GM23338 (cell line): ENCODE results near the gene HNRNPK. TPM values are rescaled to one million over a fixed set of nuclear protein-coding genes. Genes with fewer than 3 reads are reported as not detected.
"Not testable (repeated sequence)": the region's sequence is repeated elsewhere in the genome, so short reads cannot be mapped to it uniquely, and the experiment has no call there.

Experiments used
- ATAC-seq: fragments of 200-7000 bp; cut with Tn5 transposase; 3 replicates; pipeline ENCODE4 v1.9.1; 2020
- DNase-seq: peaks from one replicate; pipeline ENCODE4 v3.0.0-alpha.2; 2015; ENCODE audit warnings: low spot score
- H2AFZ ChIP-seq: fragments of 200-600 bp; sonication (generic); 2 replicates; pipeline ENCODE4 v1.8.0; 2016; ENCODE audit warnings: antibody characterized with exemption, mild to moderate bottlenecking, moderate library complexity
- H3F3A ChIP-seq: fragments of 200-600 bp; sonication (generic); replicated peaks from 2 replicates; pipeline ENCODE4 v1.8.0; 2017; ENCODE audit warnings: antibody characterized with exemption, mixed run types, low read depth
- H3K27ac ChIP-seq: fragments of 200-600 bp; sonication (generic); 2 replicates; pipeline ENCODE4 v1.6.1; 2016; ENCODE audit warnings: low read depth
- H3K27me3 ChIP-seq: fragments of 200-600 bp; sonication (generic); 2 replicates; pipeline ENCODE4 v1.8.0; 2016; ENCODE audit warnings: mild to moderate bottlenecking, mixed run types, moderate library complexity; ENCODE audit not compliant: insufficient read depth
- H3K36me3 ChIP-seq: fragments of 200-600 bp; sonication (generic); 2 replicates; pipeline ENCODE4 v1.8.0; 2016; ENCODE audit warnings: mild to moderate bottlenecking; ENCODE audit not compliant: insufficient read depth
- H3K4me1 ChIP-seq: fragments of 200-600 bp; sonication (generic); 2 replicates; pipeline ENCODE4 v1.8.0; 2016; ENCODE audit warnings: mild to moderate bottlenecking, moderate library complexity; ENCODE audit not compliant: insufficient read depth
- H3K4me2 ChIP-seq: fragments of 200-600 bp; sonication (generic); 2 replicates; pipeline ENCODE4 v1.7.1; 2017; ENCODE audit warnings: mixed run types
- H3K4me3 ChIP-seq: fragments of 200-600 bp; sonication (generic); 2 replicates; pipeline ENCODE4 v1.6.1; 2016; ENCODE audit warnings: mixed run types
- H3K79me2 ChIP-seq: fragments of 200-600 bp; sonication (generic); replicated peaks from 2 replicates; pipeline ENCODE4 v1.8.0; 2017; ENCODE audit warnings: mild to moderate bottlenecking; ENCODE audit not compliant: insufficient read depth
- H3K9me2 ChIP-seq: fragments of 200-600 bp; sonication (generic); 2 replicates; pipeline ENCODE4 v1.8.0; 2017; ENCODE audit not compliant: insufficient read depth
- H4K20me1 ChIP-seq: fragments of 200-600 bp; sonication (generic); replicated peaks from 2 replicates; pipeline ENCODE4 v1.8.0; 2017; ENCODE audit warnings: mild to moderate bottlenecking; ENCODE audit not compliant: insufficient read depth
- H3K27ac Mint-ChIP-seq: 2 replicates; pipeline ENCODE4 v1.8.0; 2020; ENCODE audit warnings: inconsistent platforms, mild to moderate bottlenecking, moderate library complexity, mixed read lengths
- H3K27me3 Mint-ChIP-seq: 3 replicates; pipeline ENCODE4 v1.8.0; 2022; ENCODE audit warnings: low read depth, mild to moderate bottlenecking, moderate library complexity, mixed read lengths, inconsistent platforms; ENCODE audit not compliant: insufficient read depth, poor library complexity
- H3K36me3 Mint-ChIP-seq: 3 replicates; pipeline ENCODE4 v1.8.0; 2021; ENCODE audit warnings: low read depth, mild to moderate bottlenecking, inconsistent platforms, moderate library complexity, mixed read lengths
- H3K4me1 Mint-ChIP-seq: 3 replicates; pipeline ENCODE4 v1.8.0; 2020; ENCODE audit warnings: mild to moderate bottlenecking, inconsistent platforms, mixed read lengths
- H3K4me3 Mint-ChIP-seq: 3 replicates; pipeline ENCODE4 v1.8.0; 2021; ENCODE audit warnings: moderate library complexity, mild to moderate bottlenecking, inconsistent platforms, mixed read lengths
- H3K9me3 Mint-ChIP-seq: 3 replicates; pipeline ENCODE4 v1.8.0; 2020; ENCODE audit warnings: moderate library complexity, mild to moderate bottlenecking, inconsistent platforms, mixed read lengths
- EZH2phosphoT487 ChIP-seq: fragments of 200-600 bp; sonication (generic); IDR thresholded peaks from one replicate; pipeline ENCODE4 v1.8.1; 2018; ENCODE audit warnings: antibody characterized with exemption; ENCODE audit not compliant: unreplicated experiment
- JUNB ChIP-seq: IDR thresholded peaks from one replicate; pipeline ENCODE4 v1.6.1; 2016; ENCODE audit warnings: antibody characterized with exemption; ENCODE audit not compliant: unreplicated experiment
- POLR2AphosphoS5 ChIP-seq: IDR thresholded peaks from 2 replicates; pipeline ENCODE4 v1.6.1; 2016; ENCODE audit warnings: antibody characterized with exemption, low read depth
- STAT1 ChIP-seq: IDR thresholded peaks from one replicate; pipeline ENCODE4 v1.6.1; 2016; ENCODE audit warnings: antibody characterized with exemption; ENCODE audit not compliant: unreplicated experiment
- ZNF331 ChIP-seq: fragments of 250-450 bp; sonication (Bioruptor Pico); IDR thresholded peaks from 2 replicates; pipeline ENCODE4 v1.5.0; 2020; ENCODE audit warnings: low read depth, mild to moderate bottlenecking, moderate library complexity
- polyA plus RNA-seq: library from polyadenylated mRNA; unstranded; fragments of >200 nt; fragmentation: Nextera tagmentation; extraction: Ambion mirVana; gene quantifications from 2 replicates; pipeline ENCODE4 v1.2.1, GENCODE V29; 2016
- total RNA-seq: library from RNA; depleted of rRNA; stranded (reverse); fragments of >200 nt; shearing (Covaris generic); gene quantifications from 2 replicates; pipeline ENCODE4 v1.2.3, GENCODE V29; 2014
- TF ChIP-seq, protein P1 (sequence below): fragments of 250-450 bp; sonication (Bioruptor Pico); IDR thresholded peaks from 2 replicates; pipeline ENCODE4 v1.5.0; 2020; ENCODE audit warnings: mild to moderate bottlenecking, moderate library complexity
- TF ChIP-seq, protein P2 (sequence below): IDR thresholded peaks from 2 replicates; pipeline ENCODE4 v1.6.1; 2016; ENCODE audit warnings: antibody characterized with exemption

Gene HNRNPK
- total and polyA plus RNA-seq, 2 experiments from 2014 or later: 417 to 1,083 TPM

DNA sequence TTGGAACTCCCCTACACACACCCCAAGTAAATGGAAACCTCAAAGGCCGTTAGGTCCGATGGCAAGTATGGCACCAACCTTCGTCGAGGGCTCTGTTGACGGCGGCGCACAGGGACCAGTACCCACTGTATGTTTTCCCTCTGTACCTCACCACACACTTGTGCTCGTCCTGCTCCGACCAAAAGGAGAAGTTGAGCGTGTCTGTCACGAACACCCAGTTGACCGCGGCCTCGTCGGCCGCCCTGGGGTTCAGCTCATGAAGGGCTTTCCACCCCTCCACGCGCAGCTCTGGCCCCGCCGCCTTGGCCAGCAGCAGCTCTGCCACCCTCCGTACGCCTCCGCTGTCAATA is 24.0 kb downstream of the HNRNPK start (continued):
- TF ChIP-seq, protein P1, sequence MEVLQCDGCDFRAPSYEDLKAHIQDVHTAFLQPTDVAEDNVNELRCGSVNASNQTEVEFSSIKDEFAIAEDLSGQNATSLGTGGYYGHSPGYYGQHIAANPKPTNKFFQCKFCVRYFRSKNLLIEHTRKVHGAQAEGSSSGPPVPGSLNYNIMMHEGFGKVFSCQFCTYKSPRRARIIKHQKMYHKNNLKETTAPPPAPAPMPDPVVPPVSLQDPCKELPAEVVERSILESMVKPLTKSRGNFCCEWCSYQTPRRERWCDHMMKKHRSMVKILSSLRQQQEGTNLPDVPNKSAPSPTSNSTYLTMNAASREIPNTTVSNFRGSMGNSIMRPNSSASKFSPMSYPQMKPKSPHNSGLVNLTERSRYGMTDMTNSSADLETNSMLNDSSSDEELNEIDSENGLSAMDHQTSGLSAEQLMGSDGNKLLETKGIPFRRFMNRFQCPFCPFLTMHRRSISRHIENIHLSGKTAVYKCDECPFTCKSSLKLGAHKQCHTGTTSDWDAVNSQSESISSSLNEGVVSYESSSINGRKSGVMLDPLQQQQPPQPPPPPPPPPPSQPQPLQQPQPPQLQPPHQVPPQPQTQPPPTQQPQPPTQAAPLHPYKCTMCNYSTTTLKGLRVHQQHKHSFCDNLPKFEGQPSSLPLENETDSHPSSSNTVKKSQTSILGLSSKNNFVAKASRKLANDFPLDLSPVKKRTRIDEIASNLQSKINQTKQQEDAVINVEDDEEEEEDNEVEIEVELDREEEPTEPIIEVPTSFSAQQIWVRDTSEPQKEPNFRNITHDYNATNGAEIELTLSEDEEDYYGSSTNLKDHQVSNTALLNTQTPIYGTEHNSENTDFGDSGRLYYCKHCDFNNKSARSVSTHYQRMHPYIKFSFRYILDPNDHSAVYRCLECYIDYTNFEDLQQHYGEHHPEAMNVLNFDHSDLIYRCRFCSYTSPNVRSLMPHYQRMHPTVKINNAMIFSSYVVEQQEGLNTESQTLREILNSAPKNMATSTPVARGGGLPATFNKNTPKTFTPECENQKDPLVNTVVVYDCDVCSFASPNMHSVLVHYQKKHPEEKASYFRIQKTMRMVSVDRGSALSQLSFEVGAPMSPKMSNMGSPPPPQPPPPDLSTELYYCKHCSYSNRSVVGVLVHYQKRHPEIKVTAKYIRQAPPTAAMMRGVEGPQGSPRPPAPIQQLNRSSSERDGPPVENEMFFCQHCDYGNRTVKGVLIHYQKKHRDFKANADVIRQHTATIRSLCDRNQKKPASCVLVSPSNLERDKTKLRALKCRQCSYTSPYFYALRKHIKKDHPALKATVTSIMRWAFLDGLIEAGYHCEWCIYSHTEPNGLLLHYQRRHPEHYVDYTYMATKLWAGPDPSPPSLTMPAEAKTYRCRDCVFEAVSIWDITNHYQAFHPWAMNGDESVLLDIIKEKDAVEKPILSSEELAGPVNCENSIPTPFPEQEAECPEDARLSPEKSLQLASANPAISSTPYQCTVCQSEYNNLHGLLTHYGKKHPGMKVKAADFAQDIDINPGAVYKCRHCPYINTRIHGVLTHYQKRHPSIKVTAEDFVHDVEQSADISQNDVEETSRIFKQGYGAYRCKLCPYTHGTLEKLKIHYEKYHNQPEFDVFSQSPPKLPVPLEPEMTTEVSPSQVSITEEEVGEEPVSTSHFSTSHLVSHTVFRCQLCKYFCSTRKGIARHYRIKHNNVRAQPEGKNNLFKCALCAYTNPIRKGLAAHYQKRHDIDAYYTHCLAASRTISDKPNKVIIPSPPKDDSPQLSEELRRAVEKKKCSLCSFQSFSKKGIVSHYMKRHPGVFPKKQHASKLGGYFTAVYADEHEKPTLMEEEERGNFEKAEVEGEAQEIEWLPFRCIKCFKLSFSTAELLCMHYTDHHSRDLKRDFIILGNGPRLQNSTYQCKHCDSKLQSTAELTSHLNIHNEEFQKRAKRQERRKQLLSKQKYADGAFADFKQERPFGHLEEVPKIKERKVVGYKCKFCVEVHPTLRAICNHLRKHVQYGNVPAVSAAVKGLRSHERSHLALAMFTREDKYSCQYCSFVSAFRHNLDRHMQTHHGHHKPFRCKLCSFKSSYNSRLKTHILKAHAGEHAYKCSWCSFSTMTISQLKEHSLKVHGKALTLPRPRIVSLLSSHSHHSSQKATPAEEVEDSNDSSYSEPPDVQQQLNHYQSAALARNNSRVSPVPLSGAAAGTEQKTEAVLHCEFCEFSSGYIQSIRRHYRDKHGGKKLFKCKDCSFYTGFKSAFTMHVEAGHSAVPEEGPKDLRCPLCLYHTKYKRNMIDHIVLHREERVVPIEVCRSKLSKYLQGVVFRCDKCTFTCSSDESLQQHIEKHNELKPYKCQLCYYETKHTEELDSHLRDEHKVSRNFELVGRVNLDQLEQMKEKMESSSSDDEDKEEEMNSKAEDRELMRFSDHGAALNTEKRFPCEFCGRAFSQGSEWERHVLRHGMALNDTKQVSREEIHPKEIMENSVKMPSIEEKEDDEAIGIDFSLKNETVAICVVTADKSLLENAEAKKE (CRISPR knock-in tag): no peak
- TF ChIP-seq JUNB (no peak), STAT1 (no peak), ZNF331 (CRISPR knock-in tag) (no peak), EZH2phosphoT487 (no peak), POLR2AphosphoS5 (no peak)
- TF ChIP-seq, protein P2, sequence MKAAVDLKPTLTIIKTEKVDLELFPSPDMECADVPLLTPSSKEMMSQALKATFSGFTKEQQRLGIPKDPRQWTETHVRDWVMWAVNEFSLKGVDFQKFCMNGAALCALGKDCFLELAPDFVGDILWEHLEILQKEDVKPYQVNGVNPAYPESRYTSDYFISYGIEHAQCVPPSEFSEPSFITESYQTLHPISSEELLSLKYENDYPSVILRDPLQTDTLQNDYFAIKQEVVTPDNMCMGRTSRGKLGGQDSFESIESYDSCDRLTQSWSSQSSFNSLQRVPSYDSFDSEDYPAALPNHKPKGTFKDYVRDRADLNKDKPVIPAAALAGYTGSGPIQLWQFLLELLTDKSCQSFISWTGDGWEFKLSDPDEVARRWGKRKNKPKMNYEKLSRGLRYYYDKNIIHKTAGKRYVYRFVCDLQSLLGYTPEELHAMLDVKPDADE: no peak

DNA sequence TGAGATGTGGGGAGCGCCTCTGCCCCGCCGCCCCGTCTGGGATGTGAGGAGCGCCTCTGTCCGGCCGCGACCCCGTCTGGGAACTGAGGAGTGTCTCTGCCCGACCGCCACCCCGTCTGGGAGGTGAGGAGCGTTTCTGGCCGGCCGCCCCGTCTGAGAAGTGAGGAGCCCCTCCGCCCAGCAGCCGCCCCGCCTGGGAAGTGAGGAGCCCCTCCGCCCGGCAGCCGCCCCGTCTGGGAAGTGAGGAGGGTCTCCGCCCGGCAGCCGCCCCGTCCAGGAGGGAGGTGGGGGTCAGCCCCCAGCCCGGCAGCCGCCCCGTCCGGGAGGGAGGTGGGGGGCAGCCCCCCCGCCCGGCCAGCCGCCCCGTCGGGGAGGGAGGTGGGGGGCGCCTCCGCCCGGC is 31.9 kb downstream of the HNRNPK start:
- not testable (repeated sequence) for ATAC-seq, H3F3A ChIP-seq, H3K36me3 ChIP-seq, H3K27ac Mint-ChIP-seq, H3K79me2 ChIP-seq, H3K9me2 ChIP-seq, H3K4me1 Mint-ChIP-seq, H3K4me1 ChIP-seq, H3K4me3 Mint-ChIP-seq, H3K27me3 Mint-ChIP-seq, DNase-seq, H3K4me2 ChIP-seq, H3K27me3 ChIP-seq, H2AFZ ChIP-seq, H3K4me3 ChIP-seq, H4K20me1 ChIP-seq, H3K27ac ChIP-seq
- peaks cover 20% of the 10 kb centered on the region for H3K9me3 Mint-ChIP-seq
- H3K36me3 Mint-ChIP-seq: peaks cover 64% of the 10 kb centered on the region; the same call in 2 of the 3 replicates
